Endothelial cell (in vitro differentiated cells): ENCODE measurements around the gene GDI1. TPM values are rescaled to one million over a fixed set of nuclear protein-coding genes. Genes with fewer than 3 reads are reported as not detected.
A peak's percentile ranks its signal among the peaks of the same experiment; 100 is the strongest.

Source experiments
- DNase-seq: peaks from one replicate; pipeline ENCODE4 v3.0.0; 2021; ENCODE audit warnings: low spot score
- H3K27ac Mint-ChIP-seq: one replicate; pipeline ENCODE4 v1.8.0; 2021; ENCODE audit warnings: mixed read lengths, inconsistent platforms; ENCODE audit not compliant: unreplicated experiment
- H3K27me3 Mint-ChIP-seq: one replicate; pipeline ENCODE4 v1.8.0; 2021; ENCODE audit warnings: mild to moderate bottlenecking, moderate library complexity, mixed read lengths, inconsistent platforms; ENCODE audit not compliant: unreplicated experiment
- H3K36me3 Mint-ChIP-seq: one replicate; pipeline ENCODE4 v1.8.0; 2021; ENCODE audit warnings: mild to moderate bottlenecking, low read depth, mixed read lengths, inconsistent platforms; ENCODE audit not compliant: unreplicated experiment
- H3K4me1 Mint-ChIP-seq: one replicate; pipeline ENCODE4 v1.8.0; 2021; ENCODE audit warnings: mild to moderate bottlenecking, mixed read lengths, inconsistent platforms; ENCODE audit not compliant: unreplicated experiment
- H3K4me3 Mint-ChIP-seq: one replicate; pipeline ENCODE4 v1.8.0; 2021; ENCODE audit warnings: mild to moderate bottlenecking, mixed read lengths, inconsistent platforms; ENCODE audit not compliant: unreplicated experiment
- H3K9me3 Mint-ChIP-seq: one replicate; pipeline ENCODE4 v1.8.0; 2021; ENCODE audit warnings: mixed read lengths, inconsistent platforms; ENCODE audit not compliant: unreplicated experiment
- total RNA-seq: library from RNA; stranded (reverse); fragmentation: NEBNext Ultra II Directional; extraction: Animal tissue kit (Norgen Biotek cat#: 25700); gene quantifications from one replicate; pipeline ENCODE4 v1.2.1, GENCODE V29; 2021; ENCODE audit not compliant: unreplicated experiment
- TF ChIP-seq, protein P1 (sequence below): fragments of 200-600 bp; sonication (generic); IDR thresholded peaks from one replicate; pipeline ENCODE4 v1.5.0; 2021; ENCODE audit warnings: antibody characterized with exemption; ENCODE audit not compliant: unreplicated experiment

Gene GDI1
- total RNA-seq, 1 donor from 2014 or later, result 157 TPM

DNA sequence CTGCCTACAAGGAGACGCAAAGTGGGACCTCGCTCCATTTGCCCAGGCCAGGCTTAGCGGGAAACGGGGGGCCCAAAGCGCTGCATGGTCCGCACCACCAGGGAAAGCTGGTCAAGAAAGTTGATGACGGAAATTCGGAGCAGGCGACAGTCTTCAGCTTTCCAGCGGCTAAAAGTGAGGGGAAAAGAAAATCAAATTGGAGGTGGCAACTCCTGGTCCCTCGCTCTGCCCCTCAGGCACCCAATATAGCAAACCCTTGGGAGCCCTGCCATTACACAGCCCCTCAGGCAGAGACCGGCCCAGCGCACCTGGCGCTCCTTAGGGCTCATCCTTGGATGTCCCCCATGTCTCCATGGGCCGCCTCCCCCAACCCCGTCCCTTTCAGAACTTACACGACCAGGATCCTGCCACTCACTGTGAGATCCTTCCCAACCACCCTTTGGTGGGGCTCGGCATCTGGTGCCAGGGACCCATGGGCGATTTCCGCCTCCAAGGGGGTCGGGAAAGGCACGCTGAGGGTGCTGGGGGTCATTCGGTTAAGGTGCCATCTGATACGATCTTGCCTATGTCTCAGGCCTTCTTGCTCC lies 41.0 kb downstream of the GDI1 start:
- no peak for DNase-seq
- H3K27ac Mint-ChIP-seq, result no peak overlapping the region
- H3K27me3 Mint-ChIP-seq, result peaks cover 2% of the 10 kb centered on the region
- H3K4me1 Mint-ChIP-seq, result no peaks in the 10 kb centered on the region
- TF ChIP-seq, protein P1, sequence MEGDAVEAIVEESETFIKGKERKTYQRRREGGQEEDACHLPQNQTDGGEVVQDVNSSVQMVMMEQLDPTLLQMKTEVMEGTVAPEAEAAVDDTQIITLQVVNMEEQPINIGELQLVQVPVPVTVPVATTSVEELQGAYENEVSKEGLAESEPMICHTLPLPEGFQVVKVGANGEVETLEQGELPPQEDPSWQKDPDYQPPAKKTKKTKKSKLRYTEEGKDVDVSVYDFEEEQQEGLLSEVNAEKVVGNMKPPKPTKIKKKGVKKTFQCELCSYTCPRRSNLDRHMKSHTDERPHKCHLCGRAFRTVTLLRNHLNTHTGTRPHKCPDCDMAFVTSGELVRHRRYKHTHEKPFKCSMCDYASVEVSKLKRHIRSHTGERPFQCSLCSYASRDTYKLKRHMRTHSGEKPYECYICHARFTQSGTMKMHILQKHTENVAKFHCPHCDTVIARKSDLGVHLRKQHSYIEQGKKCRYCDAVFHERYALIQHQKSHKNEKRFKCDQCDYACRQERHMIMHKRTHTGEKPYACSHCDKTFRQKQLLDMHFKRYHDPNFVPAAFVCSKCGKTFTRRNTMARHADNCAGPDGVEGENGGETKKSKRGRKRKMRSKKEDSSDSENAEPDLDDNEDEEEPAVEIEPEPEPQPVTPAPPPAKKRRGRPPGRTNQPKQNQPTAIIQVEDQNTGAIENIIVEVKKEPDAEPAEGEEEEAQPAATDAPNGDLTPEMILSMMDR, result no peak
- no peaks in the 10 kb centered on the region for H3K9me3 Mint-ChIP-seq
- peak overlapping the region; percentile 86 for H3K4me3 Mint-ChIP-seq
- peaks cover 4% of the 10 kb centered on the region for H3K36me3 Mint-ChIP-seq

DNA sequence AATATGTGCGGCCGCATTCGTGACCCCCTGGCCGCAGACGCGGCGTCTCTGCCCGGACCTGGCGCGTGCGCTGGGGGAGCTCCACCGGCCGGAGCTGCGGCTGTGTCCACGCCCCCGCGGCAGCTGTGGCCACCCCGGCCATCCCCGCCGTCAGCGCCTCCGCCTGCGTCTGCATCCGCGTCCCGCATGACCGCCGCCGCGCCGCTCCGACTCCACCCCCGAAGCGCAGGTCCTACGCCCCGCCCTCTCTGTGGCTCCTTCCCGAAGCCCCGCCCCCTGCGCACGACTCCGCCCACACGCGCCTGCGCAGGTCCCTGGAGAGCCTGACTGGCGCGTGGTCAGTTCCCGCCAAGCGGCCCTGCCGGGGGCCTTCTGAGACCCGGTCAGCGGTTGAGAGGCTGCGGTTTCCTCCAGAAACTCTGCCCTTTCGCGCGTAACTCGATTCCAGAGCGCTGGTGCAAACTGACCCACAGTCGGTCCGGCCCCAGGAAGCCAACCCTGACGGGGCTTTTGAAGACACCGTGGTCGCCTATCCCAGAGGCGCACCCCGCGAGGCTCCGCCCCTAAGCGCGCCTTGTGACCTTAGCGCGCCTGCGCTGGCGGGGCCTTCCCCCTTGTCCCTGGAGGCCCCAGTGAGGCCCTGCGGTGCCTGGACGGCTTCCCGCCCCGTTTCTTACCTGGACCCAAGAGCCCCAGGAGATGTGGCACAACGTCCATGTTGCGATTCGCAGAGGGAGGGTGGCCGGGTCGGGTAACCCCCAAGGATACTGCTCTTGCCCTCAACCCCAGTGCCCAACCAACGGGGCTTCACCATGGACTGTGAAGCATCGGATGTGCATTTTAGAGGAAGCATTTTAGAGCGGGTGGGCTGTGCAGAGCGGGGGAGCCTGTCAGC lies 42.0 kb downstream of the GDI1 start, which contains the start of gene LAGE3:
Gene LAGE3 (minus strand): TSS at position 554 of the 895 bp plus-strand sequence. CDS start 366 bp downstream, at position 188.
- H3K4me3 Mint-ChIP-seq, result peak within 1 kb of the TSS; percentile 86
- H3K27ac Mint-ChIP-seq, result no peak within 1 kb of the TSS
- H3K9me3 Mint-ChIP-seq, result no peaks in the 10 kb centered on the region
- no peaks in the 10 kb centered on the region for H3K36me3 Mint-ChIP-seq
- peak; percentile 94 for DNase-seq
- TF ChIP-seq, protein P1, result no peak
- peaks cover 2% of the 10 kb centered on the region for H3K27me3 Mint-ChIP-seq
- peaks cover 5% of the 10 kb centered on the region for H3K4me1 Mint-ChIP-seq

DNA sequence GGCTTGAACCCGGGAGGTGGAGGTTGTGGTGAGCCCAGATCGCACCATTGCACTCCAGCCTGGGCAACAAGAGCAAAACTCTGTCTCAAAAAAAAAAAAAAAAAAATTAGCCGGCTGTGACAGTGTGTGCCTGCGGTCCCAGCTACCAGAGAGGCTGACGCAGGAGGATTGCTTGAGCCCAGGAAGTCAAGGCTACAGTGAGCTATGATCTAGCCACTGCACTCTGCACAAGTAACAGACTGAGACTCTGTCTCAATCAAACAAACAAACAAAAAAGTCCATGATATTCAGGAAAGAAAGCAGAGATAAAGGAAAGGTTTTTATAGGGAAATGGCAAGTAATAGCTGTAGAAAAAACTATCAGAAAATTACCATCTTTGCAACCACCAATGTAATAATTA lies 44.2 kb downstream of the GDI1 start:
- H3K27ac Mint-ChIP-seq, result no peak overlapping the region
- H3K36me3 Mint-ChIP-seq, result no peaks in the 10 kb centered on the region
- H3K4me1 Mint-ChIP-seq, result peaks cover 5% of the 10 kb centered on the region
- H3K9me3 Mint-ChIP-seq, result no peaks in the 10 kb centered on the region
- no peaks in the 10 kb centered on the region for H3K27me3 Mint-ChIP-seq
- no peak overlapping the region for H3K4me3 Mint-ChIP-seq
- DNase-seq, result no peak
- TF ChIP-seq, protein P1, result no peak

DNA sequence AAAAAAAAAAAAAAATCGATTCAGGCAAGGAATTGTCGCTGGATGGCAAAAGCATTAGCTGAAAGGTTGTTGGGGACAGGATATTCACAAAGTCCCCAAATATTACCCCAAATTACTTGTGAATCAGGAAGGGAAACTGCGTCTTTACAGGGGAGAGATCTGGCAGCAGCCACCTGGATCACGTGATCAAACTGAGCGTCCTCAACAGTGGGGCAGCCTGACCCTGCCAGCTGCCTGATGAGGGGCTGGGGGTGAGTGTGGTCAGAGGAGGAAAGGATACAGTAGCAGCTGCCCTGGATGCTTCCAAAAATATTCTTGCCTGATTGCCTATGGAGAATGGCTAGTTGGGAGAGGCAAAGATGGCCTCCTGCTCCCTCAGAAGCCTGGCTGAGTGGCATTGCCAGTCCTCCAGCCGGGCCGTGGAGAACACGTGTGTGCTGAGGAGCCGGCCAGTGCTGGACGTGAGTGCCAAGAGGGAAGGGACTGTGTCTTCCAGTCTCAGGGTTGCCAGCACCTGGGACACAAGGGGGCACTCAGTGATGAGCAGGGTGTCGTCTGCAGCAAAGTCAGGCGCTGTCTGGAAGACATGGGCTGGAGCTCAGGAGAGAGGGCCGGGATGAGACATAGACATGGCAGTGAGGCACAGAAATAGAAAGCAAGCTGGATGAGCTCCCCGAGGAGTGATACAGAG lies 45.1 kb downstream of the GDI1 start:
- no peaks in the 10 kb centered on the region for H3K9me3 Mint-ChIP-seq
- TF ChIP-seq, protein P1, result no peak
- no peaks in the 10 kb centered on the region for H3K27me3 Mint-ChIP-seq
- H3K4me3 Mint-ChIP-seq, result no peak overlapping the region
- no peaks in the 10 kb centered on the region for H3K36me3 Mint-ChIP-seq
- H3K4me1 Mint-ChIP-seq, result peaks cover 5% of the 10 kb centered on the region
- H3K27ac Mint-ChIP-seq, result no peak overlapping the region
- DNase-seq, result no peak
